EL (cell line): ENCODE data around the gene FRG2B.
"Not testable (repeated sequence)": the region's sequence is repeated elsewhere in the genome, so short reads cannot be mapped to it uniquely, and the experiment has no call there.

ENCODE experiments used
- DNase-seq: peaks from one replicate; pipeline ENCODE4 v3.0.0-alpha.2; 2016

FRG2B gene

DNA sequence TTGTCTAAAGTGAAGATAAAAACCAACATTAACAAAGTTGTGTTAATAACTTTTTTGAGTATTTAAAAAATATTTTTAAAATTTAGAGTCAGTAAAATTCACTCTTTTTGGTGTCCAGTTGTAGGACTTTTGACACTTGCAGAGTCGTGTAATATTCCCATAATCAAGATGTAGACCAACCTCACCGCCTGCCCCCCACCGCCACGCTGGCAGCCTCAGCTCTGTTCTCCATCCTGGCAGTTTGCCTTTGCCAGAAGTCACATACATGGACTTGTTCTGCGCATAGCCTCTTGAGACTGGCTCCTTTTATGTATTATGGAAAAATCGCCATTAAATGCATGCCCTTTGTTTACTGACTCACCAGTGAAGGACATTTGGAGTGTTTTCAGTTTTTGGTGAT is 33.9 kb downstream of the FRG2B start:
- no peak for DNase-seq

DNA sequence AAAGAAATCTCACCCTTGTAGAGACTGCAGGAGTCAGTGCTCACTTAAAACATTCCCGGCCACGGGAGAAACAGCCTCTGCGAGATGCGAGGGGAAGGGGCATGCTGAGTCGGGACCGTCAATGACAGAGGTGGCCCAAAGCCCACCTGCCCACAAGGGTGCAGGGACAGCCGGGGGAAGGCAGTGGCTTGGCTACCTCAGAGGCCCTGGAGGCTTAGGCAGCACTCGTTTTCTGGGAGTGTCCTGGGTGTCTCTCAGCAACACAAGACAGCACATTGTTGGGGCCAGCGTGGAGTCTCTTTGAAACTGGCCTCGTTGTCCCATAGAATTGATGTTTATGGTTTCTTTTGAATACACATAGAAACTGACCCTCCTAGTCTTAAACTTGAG is 35.6 kb downstream of the FRG2B start:
- DNase-seq = no peak

GRCh38 chr10:133590226-133590969 is 36.2 kb downstream of the FRG2B start:
- DNase-seq = no peak

DNA sequence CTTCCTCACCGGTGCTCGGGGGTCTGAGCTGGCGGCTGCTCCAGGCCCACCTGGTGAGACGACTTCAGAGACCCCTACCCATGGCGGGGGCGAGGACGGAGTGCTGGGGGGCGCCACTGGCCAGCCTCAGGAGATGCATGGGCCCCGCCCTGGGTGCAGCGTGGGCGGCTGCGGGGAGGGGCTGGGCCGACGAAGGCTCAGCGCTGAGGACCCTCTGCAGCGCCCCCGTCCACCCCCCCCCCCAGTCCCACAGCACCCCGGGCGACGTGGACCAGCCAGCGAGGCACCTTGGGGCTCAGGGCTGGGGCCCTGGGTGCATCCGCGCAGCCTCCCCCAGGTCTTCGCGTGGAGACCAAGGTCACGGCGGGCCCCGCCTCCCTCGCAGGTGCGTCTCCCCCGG is 49.6 kb downstream of the FRG2B start:
- not testable (repeated sequence) for DNase-seq
